SJSA1 (cell line): Measurements from ENCODE around the gene EPHA8. TPM values are rescaled to one million over a fixed set of nuclear protein-coding genes. Genes with fewer than 3 reads are reported as not detected.

Experiments
- DNase-seq, 2 experiments: peaks; one replicate each; pipeline ENCODE4 v3.0.0-alpha.2; 2015 to 2020; ENCODE audit warnings: low spot score in 2 of 2, low read depth in 1 of 2
- H3K27ac ChIP-seq: fragments of 250-450 bp; sonication (Bioruptor Pico); 2 replicates; pipeline ENCODE4 v1.5.1; 2020; ENCODE audit warnings: mild to moderate bottlenecking, moderate library complexity
- H3K27me3 ChIP-seq: fragments of 250-450 bp; sonication (Bioruptor Pico); replicated peaks from 2 replicates; pipeline ENCODE4 v1.5.1; 2020; ENCODE audit warnings: mild to moderate bottlenecking, moderate library complexity
- H3K36me3 ChIP-seq: fragments of 250-450 bp; sonication (Bioruptor Pico); 2 replicates; pipeline ENCODE4 v1.5.1; 2020; ENCODE audit warnings: mild to moderate bottlenecking
- H3K4me1 ChIP-seq: fragments of 250-450 bp; sonication (Bioruptor Pico); replicated peaks from 2 replicates; pipeline ENCODE4 v1.6.1; 2021; ENCODE audit warnings: mild to moderate bottlenecking
- H3K4me3 ChIP-seq: fragments of 250-450 bp; sonication (Bioruptor Pico); 2 replicates; pipeline ENCODE4 v1.5.1; 2020; ENCODE audit warnings: mild to moderate bottlenecking
- H3K9me3 ChIP-seq: fragments of 250-450 bp; sonication (Bioruptor Pico); replicated peaks from 2 replicates; pipeline ENCODE4 v1.5.1; 2020; ENCODE audit warnings: mild to moderate bottlenecking
- total RNA-seq: library from RNA; depleted of rRNA; stranded (reverse); fragments of >200 nt; shearing (Covaris generic); gene quantifications from 2 replicates; pipeline ENCODE4 v1.2.3, GENCODE V29; 2014

The EPHA8 gene
- total RNA-seq, 1 experiment from 2014 or later: not detected

DNA sequence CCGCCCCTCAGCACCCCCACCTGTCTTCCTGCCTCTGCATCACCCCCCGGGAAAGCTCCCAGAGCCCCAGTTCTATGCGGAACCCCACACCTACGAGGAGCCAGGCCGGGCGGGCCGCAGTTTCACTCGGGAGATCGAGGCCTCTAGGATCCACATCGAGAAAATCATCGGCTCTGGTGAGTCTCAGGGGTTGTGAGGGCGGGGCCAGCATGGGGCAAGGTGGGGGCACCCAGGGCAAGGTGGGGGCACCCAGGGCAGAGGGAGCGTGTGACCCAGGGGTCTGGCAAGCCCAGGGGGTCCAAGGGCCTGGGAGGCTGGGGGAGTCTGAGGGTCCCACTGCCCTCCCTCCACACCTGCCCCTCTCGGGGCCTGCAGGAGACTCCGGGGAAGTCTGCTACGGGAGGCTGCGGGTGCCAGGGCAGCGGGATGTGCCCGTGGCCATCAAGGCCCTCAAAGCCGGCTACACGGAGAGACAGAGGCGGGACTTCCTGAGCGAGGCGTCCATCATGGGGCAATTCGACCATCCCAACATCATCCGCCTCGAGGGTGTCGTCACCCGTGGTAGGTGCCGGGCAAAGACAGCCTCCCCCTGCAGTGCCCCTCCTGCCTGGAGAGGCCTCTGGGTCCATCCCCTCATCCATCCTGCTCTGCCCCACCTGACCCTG is 34.1 kb downstream of the EPHA8 start:
- Histone ChIP-seq H3K9me3 (no peaks in the 10 kb centered on the region), H3K27me3 (peaks cover 63% of the 10 kb centered on the region), H3K4me3 (no peak overlapping the region), H3K27ac (no peak overlapping the region), H3K36me3 (no peaks in the 10 kb centered on the region), H3K4me1 (no peaks in the 10 kb centered on the region)
- no peak for DNase-seq

DNA sequence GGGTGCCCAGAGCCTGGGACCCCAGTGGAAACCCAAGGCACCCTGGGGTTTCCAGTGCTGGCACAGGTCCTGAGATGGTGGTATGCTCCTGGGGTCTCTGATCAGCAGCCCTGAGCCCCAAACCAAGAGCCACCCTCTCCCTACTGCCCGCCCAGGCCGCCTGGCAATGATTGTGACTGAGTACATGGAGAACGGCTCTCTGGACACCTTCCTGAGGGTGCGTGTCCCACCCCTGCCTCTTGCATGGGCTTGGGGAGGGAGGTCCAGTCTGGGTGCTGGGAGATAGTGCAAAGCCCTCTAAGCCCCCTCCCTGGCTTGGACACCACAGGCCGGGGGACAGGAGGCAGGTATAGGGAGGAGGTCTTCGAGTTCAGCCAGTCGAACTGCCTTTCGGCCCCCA is 34.7 kb downstream of the EPHA8 start:
- Histone ChIP-seq H3K27me3 (peaks cover 66% of the 10 kb centered on the region), H3K36me3 (no peaks in the 10 kb centered on the region)
- no peak for DNase-seq

DNA sequence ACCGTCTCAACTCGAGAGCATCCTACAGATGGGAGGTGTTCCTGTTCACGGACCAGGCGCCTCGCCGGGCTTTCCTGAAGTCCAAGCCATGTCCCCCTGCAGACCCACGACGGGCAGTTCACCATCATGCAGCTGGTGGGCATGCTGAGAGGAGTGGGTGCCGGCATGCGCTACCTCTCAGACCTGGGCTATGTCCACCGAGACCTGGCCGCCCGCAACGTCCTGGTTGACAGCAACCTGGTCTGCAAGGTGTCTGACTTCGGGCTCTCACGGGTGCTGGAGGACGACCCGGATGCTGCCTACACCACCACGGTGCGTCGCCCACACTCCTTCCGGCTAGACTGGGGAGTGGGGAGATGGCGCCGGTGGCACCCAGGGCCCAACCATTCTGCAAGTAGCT is 35.4 kb downstream of the EPHA8 start:
- peaks cover 61% of the 10 kb centered on the region for H3K27me3 ChIP-seq

More for the DNA sequence above, 34.7 kb downstream of the EPHA8 start:
- Histone ChIP-seq H3K4me3 (no peak overlapping the region), H3K4me1 (no peaks in the 10 kb centered on the region), H3K9me3 (no peaks in the 10 kb centered on the region), H3K27ac (no peak overlapping the region)

DNA sequence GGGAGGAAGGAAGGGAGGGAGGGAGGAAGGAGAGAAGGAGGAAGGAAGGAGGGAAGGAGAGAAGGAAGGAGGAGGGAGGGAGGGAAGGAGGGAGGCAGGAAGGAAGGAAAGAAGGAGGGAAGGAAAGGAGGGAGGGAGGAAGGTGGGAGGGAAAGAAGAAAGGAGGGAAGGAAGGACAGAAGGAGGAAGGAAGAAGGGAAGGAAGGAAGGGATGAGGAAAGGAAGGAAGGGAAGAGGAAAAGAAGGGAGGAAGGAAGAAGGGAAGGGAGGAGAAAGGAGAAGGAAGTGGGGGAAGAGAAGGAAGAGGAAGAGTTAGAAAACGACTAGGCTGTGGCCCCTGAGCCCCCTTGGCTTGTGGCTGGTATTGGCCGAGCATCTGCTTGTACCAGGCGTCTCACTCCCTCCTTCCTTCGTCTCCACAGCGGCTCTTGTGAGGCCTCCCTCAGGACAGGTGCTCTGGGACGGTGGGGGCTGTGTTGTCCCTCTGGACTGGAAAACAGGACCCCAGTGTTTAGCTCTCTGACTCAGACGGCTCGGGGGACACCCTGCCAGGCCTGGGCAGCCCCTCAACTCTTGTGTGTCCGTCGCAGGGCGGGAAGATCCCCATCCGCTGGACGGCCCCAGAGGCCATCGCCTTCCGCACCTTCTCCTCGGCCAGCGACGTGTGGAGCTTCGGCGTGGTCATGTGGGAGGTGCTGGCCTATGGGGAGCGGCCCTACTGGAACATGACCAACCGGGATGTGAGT is 37.0 kb downstream of the EPHA8 start:
- no peak overlapping the region for H3K4me3 ChIP-seq
- no peak for DNase-seq
- H3K27ac ChIP-seq: no peak overlapping the region
- no peaks in the 10 kb centered on the region for H3K4me1 ChIP-seq
- H3K27me3 ChIP-seq: peaks cover 46% of the 10 kb centered on the region
- H3K36me3 ChIP-seq: no peaks in the 10 kb centered on the region
- H3K9me3 ChIP-seq: no peaks in the 10 kb centered on the region

More for the DNA sequence above, 35.4 kb downstream of the EPHA8 start:
- DNase-seq: no peak
- Histone ChIP-seq H3K4me3 (no peak overlapping the region), H3K9me3 (no peaks in the 10 kb centered on the region), H3K27ac (no peak overlapping the region), H3K4me1 (no peaks in the 10 kb centered on the region), H3K36me3 (no peaks in the 10 kb centered on the region)

DNA sequence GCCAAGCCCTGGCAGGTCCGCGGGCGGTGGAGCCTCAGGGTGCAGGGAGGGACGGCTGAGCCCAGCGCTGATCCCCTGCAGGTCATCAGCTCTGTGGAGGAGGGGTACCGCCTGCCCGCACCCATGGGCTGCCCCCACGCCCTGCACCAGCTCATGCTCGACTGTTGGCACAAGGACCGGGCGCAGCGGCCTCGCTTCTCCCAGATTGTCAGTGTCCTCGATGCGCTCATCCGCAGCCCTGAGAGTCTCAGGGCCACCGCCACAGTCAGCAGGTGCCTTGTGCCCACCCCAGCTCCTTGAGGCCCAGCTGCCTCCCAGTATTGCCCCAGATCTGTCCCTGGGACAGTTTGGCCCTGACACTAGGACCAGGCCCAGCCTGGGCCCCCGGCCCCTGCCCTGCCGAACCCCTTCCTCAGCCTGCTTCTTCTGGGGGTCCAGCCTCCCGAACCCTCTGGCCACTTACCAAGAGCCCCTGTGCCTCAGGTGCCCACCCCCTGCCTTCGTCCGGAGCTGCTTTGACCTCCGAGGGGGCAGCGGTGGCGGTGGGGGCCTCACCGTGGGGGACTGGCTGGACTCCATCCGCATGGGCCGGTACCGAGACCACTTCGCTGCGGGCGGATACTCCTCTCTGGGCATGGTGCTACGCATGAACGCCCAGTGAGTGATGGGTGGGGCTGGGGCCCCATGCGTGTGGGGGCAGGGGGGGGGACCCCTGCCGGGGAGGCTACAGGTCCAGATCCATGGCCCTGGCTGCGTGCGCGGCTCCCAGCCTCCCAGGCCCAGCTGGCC is 37.7 kb downstream of the EPHA8 start:
- Histone ChIP-seq H3K4me1 (no peaks in the 10 kb centered on the region), H3K27me3 (peaks cover 46% of the 10 kb centered on the region), H3K9me3 (no peaks in the 10 kb centered on the region), H3K27ac (no peak overlapping the region), H3K36me3 (no peaks in the 10 kb centered on the region), H3K4me3 (no peak overlapping the region)
- no peak for DNase-seq

DNA sequence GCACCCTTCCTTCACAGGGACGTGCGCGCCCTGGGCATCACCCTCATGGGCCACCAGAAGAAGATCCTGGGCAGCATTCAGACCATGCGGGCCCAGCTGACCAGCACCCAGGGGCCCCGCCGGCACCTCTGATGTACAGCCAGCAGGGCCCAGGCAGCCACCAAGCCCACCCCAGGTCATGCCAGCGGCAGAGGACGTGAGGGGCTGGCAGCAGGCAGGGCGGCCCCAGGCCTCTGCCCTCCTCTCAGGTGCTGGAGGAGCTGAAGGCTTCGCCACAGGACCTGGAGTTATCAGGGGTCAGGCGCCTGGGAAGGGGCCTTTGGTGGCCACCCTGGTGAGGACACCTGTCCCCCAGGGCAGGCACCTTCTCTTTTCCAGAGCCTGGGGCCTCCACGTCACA is 38.3 kb downstream of the EPHA8 start:
- H3K4me1 ChIP-seq: no peaks in the 10 kb centered on the region
- H3K27me3 ChIP-seq: peaks cover 44% of the 10 kb centered on the region
- no peak overlapping the region for H3K27ac ChIP-seq
- H3K36me3 ChIP-seq: no peaks in the 10 kb centered on the region
- no peak for DNase-seq
- no peak overlapping the region for H3K4me3 ChIP-seq
- H3K9me3 ChIP-seq: no peaks in the 10 kb centered on the region

DNA sequence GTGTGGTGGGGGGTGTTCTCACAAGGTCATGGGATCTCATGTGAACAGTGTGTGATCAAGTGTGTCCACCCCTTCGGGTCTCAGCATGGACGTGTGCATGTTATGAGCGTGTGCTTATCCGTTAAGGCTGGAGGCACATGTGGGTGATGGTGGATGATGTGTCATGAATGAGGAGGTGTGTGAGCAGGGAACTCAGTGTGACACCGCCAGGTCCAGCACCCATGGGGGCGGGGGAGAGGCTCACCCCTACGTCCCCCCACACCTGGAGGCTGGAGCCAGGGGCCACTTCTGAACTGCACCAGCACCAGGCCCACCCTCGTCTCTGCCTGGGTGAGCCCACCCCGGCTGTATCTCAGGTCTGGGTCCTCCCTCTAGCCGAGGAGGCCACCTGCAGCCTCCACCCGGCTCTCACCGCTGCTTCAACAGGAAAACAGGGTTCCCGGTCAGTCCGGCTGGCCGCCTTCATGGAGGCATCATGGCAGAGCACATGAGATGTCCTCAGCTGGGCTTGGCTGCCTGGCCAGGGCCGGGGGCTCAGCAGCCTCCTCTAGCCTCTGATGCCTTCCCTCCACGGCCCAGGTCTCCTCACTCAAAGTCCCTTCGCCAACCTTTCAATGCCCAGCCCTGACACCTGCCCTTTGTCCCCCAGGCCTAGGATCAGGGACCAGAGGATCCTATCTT is 38.9 kb downstream of the EPHA8 start:
- Histone ChIP-seq H3K27me3 (peaks cover 42% of the 10 kb centered on the region), H3K4me3 (no peak overlapping the region)

DNA sequence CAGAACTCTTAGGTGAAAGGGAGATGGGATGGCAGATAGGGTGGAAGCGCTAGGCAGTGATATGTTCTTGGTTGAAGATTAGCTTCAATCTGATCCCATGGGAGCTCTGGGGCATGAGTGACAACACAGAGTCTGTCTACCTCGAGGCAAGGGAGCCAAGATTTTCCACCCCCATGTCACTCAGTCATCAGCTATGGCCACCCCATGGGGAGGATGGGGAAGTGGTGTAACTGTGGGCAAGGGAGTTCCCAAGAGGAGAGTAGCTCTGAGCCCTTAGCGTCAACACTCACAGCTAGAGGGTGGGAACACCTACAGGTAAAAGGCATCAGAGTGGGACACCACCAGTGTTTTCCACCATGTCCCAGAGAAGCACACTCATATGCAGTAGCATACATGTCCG is 42.9 kb downstream of the EPHA8 start:
- no peaks in the 10 kb centered on the region for H3K4me1 ChIP-seq
- no peak overlapping the region for H3K4me3 ChIP-seq
- no peaks in the 10 kb centered on the region for H3K9me3 ChIP-seq
- no peak overlapping the region for H3K27ac ChIP-seq
- no peak for DNase-seq
- H3K27me3 ChIP-seq: peaks cover 23% of the 10 kb centered on the region
- no peaks in the 10 kb centered on the region for H3K36me3 ChIP-seq

More for the DNA sequence above, 38.9 kb downstream of the EPHA8 start:
- no peak overlapping the region for H3K27ac ChIP-seq
- H3K36me3 ChIP-seq: no peaks in the 10 kb centered on the region
- DNase-seq: no peak
- H3K9me3 ChIP-seq: no peaks in the 10 kb centered on the region
- H3K4me1 ChIP-seq: no peaks in the 10 kb centered on the region

DNA sequence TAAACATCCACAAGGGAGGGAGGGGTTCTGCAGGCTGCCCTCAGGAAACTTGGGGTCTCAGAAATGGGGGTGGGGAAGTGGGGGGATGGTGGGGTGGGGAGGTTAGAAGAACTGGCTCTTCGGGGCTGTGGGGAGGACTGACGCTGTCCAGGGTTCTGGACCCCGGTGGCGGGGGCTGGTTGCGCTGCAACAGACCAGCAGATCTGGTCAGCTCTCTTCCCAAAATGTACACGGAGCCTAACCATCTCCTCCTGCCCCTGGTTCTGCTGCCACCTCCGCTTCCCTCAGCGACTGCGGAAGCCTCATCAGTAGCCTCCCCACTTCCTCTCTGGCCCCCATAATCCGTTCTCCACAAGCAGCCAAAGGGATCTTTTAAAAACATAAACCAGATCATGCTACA is 43.9 kb downstream of the EPHA8 start:
- Histone ChIP-seq H3K27me3 (peaks cover 19% of the 10 kb centered on the region), H3K4me1 (no peaks in the 10 kb centered on the region), H3K9me3 (no peaks in the 10 kb centered on the region), H3K4me3 (no peak overlapping the region), H3K36me3 (no peaks in the 10 kb centered on the region), H3K27ac (no peak overlapping the region)
- no peak for DNase-seq

DNA sequence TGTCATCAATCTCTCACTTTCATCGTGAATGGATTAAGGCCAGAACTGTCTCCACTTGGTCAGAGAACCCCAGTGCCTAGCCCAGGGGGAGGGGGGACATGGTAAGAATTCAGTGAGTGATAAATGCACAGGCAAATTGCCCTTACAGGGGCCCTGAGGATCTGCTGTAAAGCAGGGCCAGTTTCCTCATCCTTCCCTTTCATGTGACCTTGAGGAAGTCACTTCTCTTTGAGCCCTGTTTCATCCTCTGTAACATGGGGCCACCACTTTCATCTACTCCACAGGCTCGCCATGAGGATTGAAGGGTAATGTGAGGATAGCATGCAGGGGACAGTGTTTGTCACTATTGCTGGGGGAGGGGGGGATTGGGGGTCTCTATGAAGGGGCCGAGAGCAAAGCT is 45.1 kb downstream of the EPHA8 start:
- Histone ChIP-seq H3K36me3 (no peaks in the 10 kb centered on the region), H3K4me1 (no peaks in the 10 kb centered on the region), H3K27ac (no peak overlapping the region), H3K4me3 (no peak overlapping the region), H3K27me3 (peaks cover 12% of the 10 kb centered on the region), H3K9me3 (no peaks in the 10 kb centered on the region)
- DNase-seq: no peak

DNA sequence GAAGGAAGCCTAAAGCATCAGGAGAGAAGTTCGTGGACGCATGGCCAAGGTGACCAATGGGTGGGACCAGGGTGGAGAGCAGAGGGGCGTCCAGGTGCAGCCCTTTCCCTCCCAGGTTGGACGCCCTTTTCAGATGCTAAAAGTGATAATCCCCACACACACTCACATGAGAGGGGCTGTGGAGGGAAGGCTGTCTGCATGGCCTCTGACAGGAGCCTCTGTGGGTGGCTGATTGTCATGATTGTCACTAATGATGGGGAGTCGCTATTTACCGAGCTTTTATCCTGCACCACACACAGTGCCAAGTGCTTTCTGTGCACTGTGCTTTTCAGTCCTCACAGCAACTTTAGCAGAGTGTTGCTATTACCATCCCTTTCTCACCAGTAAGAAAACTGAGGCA is 46.0 kb downstream of the EPHA8 start:
- H3K9me3 ChIP-seq: no peaks in the 10 kb centered on the region
- no peaks in the 10 kb centered on the region for H3K36me3 ChIP-seq
- H3K4me3 ChIP-seq: no peak overlapping the region
- no peak for DNase-seq
- peaks cover 20% of the 10 kb centered on the region for H3K27me3 ChIP-seq
- H3K4me1 ChIP-seq: no peaks in the 10 kb centered on the region
- no peak overlapping the region for H3K27ac ChIP-seq

DNA sequence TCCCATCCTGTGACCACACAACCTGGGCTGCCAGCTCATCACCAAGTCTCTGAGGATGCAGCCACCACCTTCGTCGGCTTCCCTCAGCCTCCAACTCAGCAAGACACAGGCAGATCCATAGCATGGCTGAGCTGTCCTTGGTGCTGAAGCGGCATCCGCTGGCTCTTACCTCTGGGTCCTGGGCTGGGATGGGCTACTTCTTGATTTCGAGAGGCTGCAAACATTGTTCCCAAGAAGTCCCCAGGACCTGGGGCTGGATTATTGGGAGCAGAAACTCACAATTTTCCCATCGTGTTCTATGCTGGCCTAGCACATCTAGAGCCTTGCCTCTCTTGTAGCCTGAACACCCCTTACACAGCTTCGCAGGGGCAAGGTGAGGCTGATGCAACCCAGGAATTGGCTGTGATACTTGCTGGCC is 48.2 kb downstream of the EPHA8 start:
- Histone ChIP-seq H3K27me3 (peaks cover 32% of the 10 kb centered on the region), H3K9me3 (no peaks in the 10 kb centered on the region), H3K4me1 (no peaks in the 10 kb centered on the region), H3K36me3 (no peaks in the 10 kb centered on the region), H3K27ac (no peak overlapping the region), H3K4me3 (no peak overlapping the region)
- DNase-seq: peak in 1 of 2 experiments; percentile 38

DNA sequence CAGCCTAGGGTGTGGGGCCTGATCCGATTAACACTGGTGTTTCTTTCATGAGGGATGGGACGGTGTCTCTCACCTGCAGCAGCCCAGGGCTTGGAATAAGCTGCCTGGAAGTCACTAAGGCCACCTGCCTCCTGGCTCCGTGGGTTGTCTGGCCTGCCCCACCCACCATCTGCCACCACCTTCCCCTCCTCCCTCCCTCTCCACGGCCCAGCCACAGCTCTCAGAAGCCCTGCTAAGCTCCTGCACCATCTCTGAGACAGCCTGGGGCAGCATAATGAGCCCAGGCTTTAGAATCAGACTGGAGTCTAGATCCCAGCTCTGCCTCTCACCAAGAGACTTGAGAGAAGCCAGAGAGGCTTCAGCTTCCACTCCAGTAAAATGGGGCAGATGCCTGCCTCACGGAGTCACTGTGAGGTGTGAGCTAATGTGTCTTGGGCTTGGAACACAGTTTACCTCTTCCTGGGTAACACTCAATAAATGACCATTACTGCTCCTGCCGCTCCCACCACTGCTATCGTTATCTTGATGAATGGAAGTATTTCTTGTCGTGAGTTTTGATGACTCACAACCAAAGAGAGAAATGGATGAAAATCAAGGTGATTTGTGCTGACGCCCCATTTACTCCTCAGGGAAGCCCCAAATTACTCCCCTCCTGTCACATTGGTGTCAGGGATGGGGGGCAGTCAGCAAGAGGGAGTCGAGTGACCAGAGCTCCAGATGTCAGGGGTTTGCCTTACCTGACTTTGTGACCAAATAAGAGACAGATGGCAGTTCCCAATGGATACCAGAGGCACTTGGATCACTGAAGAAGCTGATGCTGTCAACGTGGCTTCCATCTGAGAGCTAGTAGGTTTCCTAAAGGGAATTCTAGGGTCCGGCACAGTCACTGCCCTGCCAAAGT is 49.6 kb downstream of the EPHA8 start:
- no peaks in the 10 kb centered on the region for H3K36me3 ChIP-seq
- no peaks in the 10 kb centered on the region for H3K9me3 ChIP-seq
- no peak for DNase-seq
- peaks cover 41% of the 10 kb centered on the region for H3K27me3 ChIP-seq
- no peak overlapping the region for H3K27ac ChIP-seq
- no peaks in the 10 kb centered on the region for H3K4me1 ChIP-seq
- no peak overlapping the region for H3K4me3 ChIP-seq
